ENCODE data around the gene CNKSR3. TPM values are rescaled to one million over a fixed set of nuclear protein-coding genes. Genes with fewer than 3 reads are reported as not detected.

Gene CNKSR3
- polyA plus RNA-seq, 1 of the 3 experiments (the other 2 are of a cell fraction) = 1.6 TPM

GRCh38 chr6:154484942-154485341 lies 25.5 kb downstream of the CNKSR3 start:
- ChIA-PET POLR2A (no interaction called here), CTCF (interaction anchor here (1.2 to 1.3 kb wide), 2 partner anchors 11 to 190 kb away, joined by 3 to 4 read pairs; no protein-coding TSS in a partner anchor)
- Histone ChIP-seq H3K9me2 (no peaks in the 10 kb centered on the region), H3K4me3 (ENCODE audit: low read depth in 2 of 2, low read length in 1 of 2) (no peak overlapping the region), H3K9ac (no peak overlapping the region), H4K20me1 (ENCODE audit: insufficient read depth) (no peaks in the 10 kb centered on the region), H3K79me2 (ENCODE audit: insufficient read depth) (no peaks in the 10 kb centered on the region; the same call in 1 of the 2 replicates), H3K36me3 (replicated peaks in 1 of 2; ENCODE audit: control insufficient read depth in 1 of 2, insufficient read depth in 2 of 2, low read length in 1 of 2) (no peaks in the 10 kb centered on the region), H3K4me2 (no peak overlapping the region), H3F3A (replicated peaks; ENCODE audit: insufficient read depth) (peaks cover 14% of the 10 kb centered on the region), H3K4me1 (ENCODE audit: control insufficient read depth in 1 of 2, insufficient read depth in 2 of 2, low read depth in 1 of 2, low read length in 1 of 2) (peaks cover 17 to 44% of the 10 kb centered on the region in 2 experiments; a peak in 3 of 4 replicates), H3K9me3 (no peaks in the 10 kb centered on the region), H2AFZ (ENCODE audit: low read depth) (no peak overlapping the region), H3K27me3 (ENCODE audit: insufficient read depth) (no peaks in the 10 kb centered on the region), H3K27ac (ENCODE audit: low read depth in 2 of 2, low read length in 1 of 2) (peak overlapping the region in 1 of 2 experiments; percentile 32; a peak in 2 of 4 replicates)
- TF ChIP-seq RXRA (IDR thresholded peaks at IDR 0.05; ENCODE audit: borderline replicate concordance, low read depth) (no peak), ELF1 (IDR thresholded peaks at IDR 0.05) (no peak), PBX3 (IDR thresholded peaks at IDR 0.05) (peak; percentile 46), RAD21 (IDR thresholded peaks at IDR 0.05; ENCODE audit: low read length) (no peak), MEF2A (IDR thresholded peaks at IDR 0.05; ENCODE audit: borderline replicate concordance, low read depth) (no peak)
- DNase-seq = no peak

- no peaks in the 10 kb centered on the region for H4K20me1 ChIP-seq (ENCODE audit: insufficient read depth)
- H3K27me3 ChIP-seq (ENCODE audit: insufficient read depth) = no peaks in the 10 kb centered on the region
- H3K4me2 ChIP-seq = no peak overlapping the region
- POLR2A ChIA-PET = no interaction called here
- no peaks in the 10 kb centered on the region; the same call in 1 of the 2 replicates for H3K79me2 ChIP-seq (ENCODE audit: insufficient read depth)
- DNase-seq = peak; percentile 23
- H3K9ac ChIP-seq = no peak overlapping the region
- H3F3A ChIP-seq (replicated peaks; ENCODE audit: insufficient read depth) = peaks cover 9% of the 10 kb centered on the region
- H3K27ac ChIP-seq (ENCODE audit: low read depth in 2 of 2, low read length in 1 of 2) = peak overlapping the region in 1 of 2 experiments; percentile 78; a peak in 2 of 4 replicates
- H3K4me3 ChIP-seq (ENCODE audit: low read depth in 2 of 2, low read length in 1 of 2) = no peak overlapping the region
- CTCF ChIA-PET = no interaction called here
- no peaks in the 10 kb centered on the region for H3K36me3 ChIP-seq (replicated peaks in 1 of 2; ENCODE audit: control insufficient read depth in 1 of 2, insufficient read depth in 2 of 2, low read length in 1 of 2)
- WGBS (ENCODE audit: low lambda C conversion rate) = 57% methylated on average over 3 of the region's 4 CpGs
- TF ChIP-seq ZBTB33 (IDR thresholded peaks at IDR 0.05; ENCODE audit: borderline replicate concordance, low read depth) = no peak
- TF ChIP-seq EZH2phosphoT487 (IDR thresholded peaks at IDR 0.05; ENCODE audit: borderline replicate concordance, low read depth) = no peak
- no peak for TF ChIP-seq FOXJ3 (CRISPR knock-in tag; IDR thresholded peaks at IDR 0.05)
- no peak for TF ChIP-seq USF1 (IDR thresholded peaks at IDR 0.05; ENCODE audit: borderline replicate concordance, low read depth)
- no peak for TF ChIP-seq REST (IDR thresholded peaks at IDR 0.05; ENCODE audit: low read depth, low read length)
- H3K9me3 ChIP-seq = no peaks in the 10 kb centered on the region
- no peak overlapping the region for H2AFZ ChIP-seq (ENCODE audit: low read depth)
- peaks cover 22 to 49% of the 10 kb centered on the region in 2 experiments for H3K4me1 ChIP-seq (ENCODE audit: control insufficient read depth in 1 of 2, insufficient read depth in 2 of 2, low read depth in 1 of 2, low read length in 1 of 2)
- H3K9me2 ChIP-seq = no peaks in the 10 kb centered on the region
These were observed 27.6 kb downstream of the CNKSR3 start for GRCh38 chr6:154482858-154483257.
